ENCODE measurements around the gene KICS2. TPM values are rescaled to one million over a fixed set of nuclear protein-coding genes. Genes with fewer than 3 reads are reported as not detected.
"Not testable (repeated sequence)": the region's sequence is repeated elsewhere in the genome, so short reads cannot be mapped to it uniquely, and the experiment has no call there.

Gene KICS2
- total RNA-seq, 1 experiment from 2014 or later = 5.3 TPM

GRCh38 chr12:64216239-64216638 lies 5.9 kb downstream of the KICS2 start:
- no peak for DNase-seq (ENCODE audit: low spot score)

GRCh38 chr12:64212119-64212746 lies 9.9 kb downstream of the KICS2 start:
- no peak for DNase-seq (ENCODE audit: low spot score)

GRCh38 chr12:64207453-64207852 lies 14.6 kb downstream of the KICS2 start:
- no peak for DNase-seq (ENCODE audit: low spot score)

- no peak for DNase-seq (ENCODE audit: low spot score)
Observed at GRCh38 chr12:64205542-64205941, 16.6 kb downstream of the KICS2 start.

- no peak for DNase-seq (ENCODE audit: low spot score)
Observed at GRCh38 chr12:64203775-64204174, 18.3 kb downstream of the KICS2 start.

GRCh38 chr12:64203036-64203435 lies 19.1 kb downstream of the KICS2 start:
- DNase-seq (ENCODE audit: low spot score) = no peak

- DNase-seq (ENCODE audit: low spot score) = not testable (repeated sequence)
Observed at GRCh38 chr12:64195841-64196240, 26.3 kb downstream of the KICS2 start.

- no peak for DNase-seq (ENCODE audit: low spot score)
Observed at GRCh38 chr12:64194333-64195149, 27.6 kb downstream of the KICS2 start.

- DNase-seq (ENCODE audit: low spot score) = no peak
Observed at GRCh38 chr12:64193931-64194330, 28.2 kb downstream of the KICS2 start.

- no peak for DNase-seq (ENCODE audit: low spot score)
Observed at GRCh38 chr12:64192644-64193444, 29.3 kb downstream of the KICS2 start.

GRCh38 chr12:64190140-64190539 lies 32.0 kb downstream of the KICS2 start:
- no peak for DNase-seq (ENCODE audit: low spot score)

- no peak for DNase-seq (ENCODE audit: low spot score)
Observed at GRCh38 chr12:64189530-64189929, 32.6 kb downstream of the KICS2 start.

GRCh38 chr12:64187794-64188193 lies 34.3 kb downstream of the KICS2 start:
- no peak for DNase-seq (ENCODE audit: low spot score)

GRCh38 chr12:64187370-64187769 lies 34.7 kb downstream of the KICS2 start:
- DNase-seq (ENCODE audit: low spot score) = peak; percentile 59

- no peak for DNase-seq (ENCODE audit: low spot score)
Observed at GRCh38 chr12:64186789-64187188, 35.3 kb downstream of the KICS2 start.

GRCh38 chr12:64184216-64184615 lies 37.9 kb downstream of the KICS2 start:
- no peak for DNase-seq (ENCODE audit: low spot score)

- peak; percentile 89 for DNase-seq (ENCODE audit: low spot score)
Observed at GRCh38 chr12:64181430-64182291, 40.4 kb downstream of the KICS2 start.

GRCh38 chr12:64180951-64181350 lies 41.1 kb downstream of the KICS2 start:
- peak; percentile 62 for DNase-seq (ENCODE audit: low spot score)

- DNase-seq (ENCODE audit: low spot score) = no peak
Observed at GRCh38 chr12:64178122-64178521, 44.0 kb downstream of the KICS2 start.

- DNase-seq (ENCODE audit: low spot score) = no peak
Observed at GRCh38 chr12:64177001-64177400, 45.1 kb downstream of the KICS2 start.

GRCh38 chr12:64175254-64175945 lies 46.7 kb downstream of the KICS2 start:
- no peak for DNase-seq (ENCODE audit: low spot score)
